Gastrocnemius medialis (tissue), 4 donors: ENCODE results near the gene NECAB3.

Experiments
- POLR2A ChIP-seq, 2 donors: fragments of 450-650 bp; IDR thresholded peaks; one replicate each; pipeline ENCODE4 v1.6.1; 2017; ENCODE audit warnings: antibody characterized with exemption in 2 of 2, mild to moderate bottlenecking in 2 of 2, moderate library complexity in 2 of 2
- TF ChIP-seq, protein P1 (sequence below), 5 experiments: fragments of 450-650 bp in 3 of 5; fragments of 200-600 bp in 2 of 5; sonication (generic) in 2 of 5; IDR thresholded peaks in 4 of 5; conservative IDR thresholded peaks in 1 of 5; 1 replicate in 4 of 5; 2 replicates in 1 of 5; pipeline ENCODE4 v1.5.1; 2016 to 2019; ENCODE audit warnings: antibody characterized with exemption in 5 of 5, mild to moderate bottlenecking in 3 of 5, moderate library complexity in 3 of 5

DNA sequence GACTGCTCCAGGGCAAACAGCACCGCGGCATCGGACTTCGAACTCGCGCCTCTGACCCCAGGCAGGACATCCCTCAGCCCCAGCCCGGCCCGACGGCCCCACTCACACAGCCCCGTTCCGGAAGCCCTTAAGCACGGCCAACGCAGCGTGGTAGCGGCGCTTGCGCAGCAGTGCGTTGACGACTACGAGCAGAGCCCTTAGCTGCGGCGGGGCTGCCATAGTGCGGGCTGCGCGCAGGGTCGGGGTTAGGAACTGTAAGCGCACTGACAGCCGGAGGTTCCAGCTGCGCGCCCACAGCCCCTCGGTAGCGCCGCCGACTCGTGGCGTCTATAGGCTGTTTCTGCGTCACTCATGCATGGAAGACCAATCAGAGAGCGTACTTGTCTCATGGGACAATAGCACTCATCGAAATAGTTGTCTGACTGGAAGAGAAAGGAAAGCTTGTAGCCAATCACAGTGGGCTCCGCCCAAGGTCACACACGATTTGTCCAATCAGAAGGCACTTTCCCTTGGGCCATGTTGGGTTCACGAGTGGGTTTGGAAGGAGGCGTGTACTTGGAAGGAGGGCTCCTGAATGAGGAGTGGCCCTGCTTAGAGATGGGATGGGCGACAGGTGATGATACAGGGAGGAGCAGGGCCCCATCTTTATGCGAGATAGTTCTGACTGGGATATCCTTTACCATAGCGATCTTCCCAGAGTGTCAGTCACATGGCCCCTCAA, 45.9 kb upstream of the NECAB3 start, which contains the start of gene PXMP4:
- TF ChIP-seq, protein P1, sequence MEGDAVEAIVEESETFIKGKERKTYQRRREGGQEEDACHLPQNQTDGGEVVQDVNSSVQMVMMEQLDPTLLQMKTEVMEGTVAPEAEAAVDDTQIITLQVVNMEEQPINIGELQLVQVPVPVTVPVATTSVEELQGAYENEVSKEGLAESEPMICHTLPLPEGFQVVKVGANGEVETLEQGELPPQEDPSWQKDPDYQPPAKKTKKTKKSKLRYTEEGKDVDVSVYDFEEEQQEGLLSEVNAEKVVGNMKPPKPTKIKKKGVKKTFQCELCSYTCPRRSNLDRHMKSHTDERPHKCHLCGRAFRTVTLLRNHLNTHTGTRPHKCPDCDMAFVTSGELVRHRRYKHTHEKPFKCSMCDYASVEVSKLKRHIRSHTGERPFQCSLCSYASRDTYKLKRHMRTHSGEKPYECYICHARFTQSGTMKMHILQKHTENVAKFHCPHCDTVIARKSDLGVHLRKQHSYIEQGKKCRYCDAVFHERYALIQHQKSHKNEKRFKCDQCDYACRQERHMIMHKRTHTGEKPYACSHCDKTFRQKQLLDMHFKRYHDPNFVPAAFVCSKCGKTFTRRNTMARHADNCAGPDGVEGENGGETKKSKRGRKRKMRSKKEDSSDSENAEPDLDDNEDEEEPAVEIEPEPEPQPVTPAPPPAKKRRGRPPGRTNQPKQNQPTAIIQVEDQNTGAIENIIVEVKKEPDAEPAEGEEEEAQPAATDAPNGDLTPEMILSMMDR (IDR thresholded peaks at IDR 0.05 in 4 of 5, conservative IDR thresholded peaks at IDR 0.05 in 1 of 5), result no peak
- TF ChIP-seq POLR2A (IDR thresholded peaks at IDR 0.05), result peak in 1 of 2 donors; percentile 30
